Gastroesophageal sphincter (tissue), 4 donors: ENCODE data around the gene CRHR2. TPM values are rescaled to one million over a fixed set of nuclear protein-coding genes. Genes with fewer than 3 reads are reported as not detected.

Experiments used
- ATAC-seq: fragments of 150-250 bp; one replicate; pipeline ENCODE4 v1.9.1; 2016; ENCODE audit warnings: mild to moderate bottlenecking, moderate library complexity
- H3K27ac ChIP-seq, 4 donors: fragments of 200-600 bp; sonication (generic) in 3 of 4; 1 replicate in 3 of 4; 2 replicates in 1 of 4; pipeline ENCODE4 v1.5.1; 2016 to 2019
- H3K27me3 ChIP-seq: fragments of 200-600 bp; sonication (generic); one replicate; pipeline ENCODE4 v1.5.1; 2019
- H3K36me3 ChIP-seq, 2 donors: fragments of 200-600 bp; sonication (generic); one replicate each; pipeline ENCODE4 v1.5.1; 2019; ENCODE audit warnings: control low read depth in 1 of 2
- H3K4me1 ChIP-seq, 3 donors: fragments of 200-600 bp; sonication (generic); 1 replicate in 2 of 3; 2 replicates in 1 of 3; pipeline ENCODE4 v1.5.1; 2016 to 2019; ENCODE audit warnings: control low read depth in 2 of 3
- H3K4me3 ChIP-seq, 2 donors: fragments of 200-600 bp; sonication (generic); one replicate each; pipeline ENCODE4 v1.5.1; 2019; ENCODE audit warnings: mild to moderate bottlenecking in 1 of 2, moderate library complexity in 1 of 2
- H3K9me3 ChIP-seq, 3 donors: fragments of 200-600 bp; sonication (generic); one replicate each; pipeline ENCODE4 v1.5.1; 2017 to 2019; ENCODE audit warnings: control low read depth in 2 of 3
- EP300 ChIP-seq: sonication (generic); formaldehyde crosslinking; IDR thresholded peaks from one replicate; pipeline ENCODE4 v1.6.1; 2017; ENCODE audit warnings: antibody characterized with exemption, mild to moderate bottlenecking
- POLR2A ChIP-seq, 2 donors: fragments of 450-650 bp; IDR thresholded peaks; one replicate each; pipeline ENCODE4 v1.6.1; 2017; ENCODE audit warnings: antibody characterized with exemption in 2 of 2, mild to moderate bottlenecking in 2 of 2, moderate library complexity in 1 of 2
- POLR2AphosphoS5 ChIP-seq: sonication (generic); formaldehyde crosslinking; IDR thresholded peaks from one replicate; pipeline ENCODE4 v1.6.1; 2017; ENCODE audit warnings: antibody characterized with exemption
- WGBS, 2 donors: methylation state at CpG; one replicate each; pipeline ENCODE4 v1.1.5; 2018; ENCODE audit warnings: low coverage in 1 of 2; 5-methylcytosine and 5-hydroxymethylcytosine counted together
- total RNA-seq, 4 donors: library from RNA; depleted of rRNA; stranded (reverse); fragments of >200 nt; gene quantifications; one replicate each; pipeline ENCODE4 v1.1.0, GENCODE V29; 2016
- TF ChIP-seq, protein P1 (sequence below), 4 experiments: fragments of 200-600 bp in 2 of 4; fragments of 450-650 bp in 2 of 4; sonication (generic) in 1 of 4; IDR thresholded peaks; one replicate each; pipeline ENCODE4 v1.5.1; 2017 to 2019; ENCODE audit warnings: antibody characterized with exemption in 4 of 4, mild to moderate bottlenecking in 2 of 4, moderate library complexity in 2 of 4

Gene CRHR2
- total RNA-seq, 4 donors from 2014 or later, result 0.15 to 0.77 (median 0.47) TPM; not detected in 1

DNA sequence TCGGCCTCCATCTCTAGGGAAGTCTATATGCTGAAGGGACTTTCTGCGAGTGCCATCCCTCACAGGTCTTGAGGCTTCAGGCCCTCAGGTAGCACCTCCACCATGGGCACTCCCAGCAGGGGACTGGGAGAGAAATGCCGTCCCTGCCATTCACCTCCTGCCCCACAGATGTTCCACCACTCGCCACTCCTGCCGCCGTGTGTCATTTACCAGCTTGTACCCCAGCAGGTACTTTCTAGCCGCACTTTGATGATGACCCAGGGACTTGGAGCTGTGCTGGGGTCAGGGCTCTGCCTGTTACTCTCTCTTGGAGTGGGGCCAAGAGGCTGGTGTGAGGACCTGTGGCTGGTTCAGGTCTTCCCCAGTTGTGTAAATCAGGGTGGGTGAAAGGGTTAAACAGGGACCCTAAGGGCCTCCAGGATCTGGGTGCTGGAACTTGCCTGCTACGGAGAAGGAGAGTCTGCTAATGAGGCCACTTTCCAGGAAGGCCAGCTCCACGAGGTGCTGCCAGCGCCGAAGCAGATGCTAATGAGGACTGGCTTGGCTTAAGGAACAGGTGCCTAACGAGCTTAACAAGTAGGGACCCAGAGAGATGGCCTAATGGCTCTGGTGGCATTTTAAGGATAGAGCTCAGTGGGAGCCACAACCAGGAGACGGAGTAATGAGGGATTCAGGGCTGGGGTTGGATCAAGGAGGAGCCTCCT lies 32.4 kb downstream of the CRHR2 start:
- Histone ChIP-seq H3K4me1 (no peaks in the 10 kb centered on the region), H3K36me3 (peaks cover 0 to 14% of the 10 kb centered on the region in 2 donors), H3K9me3 (no peaks in the 10 kb centered on the region), H3K4me3 (no peak overlapping the region), H3K27me3 (no peaks in the 10 kb centered on the region), H3K27ac (no peak overlapping the region)
- no peak for ATAC-seq
- TF ChIP-seq, protein P1, sequence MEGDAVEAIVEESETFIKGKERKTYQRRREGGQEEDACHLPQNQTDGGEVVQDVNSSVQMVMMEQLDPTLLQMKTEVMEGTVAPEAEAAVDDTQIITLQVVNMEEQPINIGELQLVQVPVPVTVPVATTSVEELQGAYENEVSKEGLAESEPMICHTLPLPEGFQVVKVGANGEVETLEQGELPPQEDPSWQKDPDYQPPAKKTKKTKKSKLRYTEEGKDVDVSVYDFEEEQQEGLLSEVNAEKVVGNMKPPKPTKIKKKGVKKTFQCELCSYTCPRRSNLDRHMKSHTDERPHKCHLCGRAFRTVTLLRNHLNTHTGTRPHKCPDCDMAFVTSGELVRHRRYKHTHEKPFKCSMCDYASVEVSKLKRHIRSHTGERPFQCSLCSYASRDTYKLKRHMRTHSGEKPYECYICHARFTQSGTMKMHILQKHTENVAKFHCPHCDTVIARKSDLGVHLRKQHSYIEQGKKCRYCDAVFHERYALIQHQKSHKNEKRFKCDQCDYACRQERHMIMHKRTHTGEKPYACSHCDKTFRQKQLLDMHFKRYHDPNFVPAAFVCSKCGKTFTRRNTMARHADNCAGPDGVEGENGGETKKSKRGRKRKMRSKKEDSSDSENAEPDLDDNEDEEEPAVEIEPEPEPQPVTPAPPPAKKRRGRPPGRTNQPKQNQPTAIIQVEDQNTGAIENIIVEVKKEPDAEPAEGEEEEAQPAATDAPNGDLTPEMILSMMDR (IDR thresholded peaks at IDR 0.05), result no peak
- TF ChIP-seq POLR2A (IDR thresholded peaks at IDR 0.05) (no peak), POLR2AphosphoS5 (no peak), EP300 (no peak)
- 86% methylated on average over 4 to 9 of the region's 13 CpGs for WGBS, 2 donors

DNA sequence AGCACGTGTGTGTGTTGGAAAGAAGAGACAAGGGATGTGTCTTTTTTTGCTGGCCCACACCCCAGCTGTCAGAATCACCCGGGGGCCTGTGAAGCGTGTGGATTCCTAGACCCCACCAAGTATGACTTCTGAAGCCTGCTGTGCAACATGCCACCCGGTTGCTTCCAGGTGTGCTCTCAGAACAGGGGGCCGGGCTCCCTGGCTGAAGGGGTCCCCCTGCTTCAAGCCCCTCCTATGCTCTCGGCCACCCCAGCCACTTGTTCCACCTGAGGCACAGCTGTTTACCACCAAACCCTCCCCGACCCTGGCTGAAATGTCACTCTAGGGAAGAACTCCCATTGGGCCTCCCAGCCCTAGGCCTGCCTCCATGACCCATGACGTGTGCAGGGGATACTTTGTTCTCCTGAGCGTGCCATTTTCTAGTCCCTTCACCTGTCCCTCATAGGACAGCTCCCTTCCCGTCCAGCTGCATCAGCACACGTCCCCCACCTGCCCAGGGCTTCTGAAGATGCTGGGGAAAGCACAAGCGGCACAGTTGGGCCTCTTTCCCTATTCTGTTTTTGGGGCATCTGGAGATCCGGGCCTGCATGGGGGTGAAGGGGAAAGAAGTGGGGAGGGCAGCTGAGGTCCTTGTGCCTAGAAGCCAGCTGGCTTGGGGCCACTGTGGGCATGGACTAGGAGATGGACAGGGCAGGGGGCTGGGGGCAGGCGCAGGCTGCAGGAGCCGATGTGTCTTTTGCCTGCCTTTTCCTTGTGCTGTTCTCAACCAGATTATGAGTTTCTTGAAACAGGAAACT lies 33.3 kb downstream of the CRHR2 start:
- no peak for TF ChIP-seq POLR2AphosphoS5
- TF ChIP-seq POLR2A (IDR thresholded peaks at IDR 0.05), result no peak
- TF ChIP-seq, protein P1 (IDR thresholded peaks at IDR 0.05), result no peak
- TF ChIP-seq EP300, result no peak
- Histone ChIP-seq H3K4me1 (no peaks in the 10 kb centered on the region), H3K9me3 (no peaks in the 10 kb centered on the region), H3K27me3 (no peaks in the 10 kb centered on the region), H3K4me3 (no peak overlapping the region), H3K27ac (no peak overlapping the region), H3K36me3 (peaks cover 0 to 19% of the 10 kb centered on the region in 2 donors)
- ATAC-seq, result no peak
- 60 to 90% methylated on average over 1 to 4 of the region's 15 CpGs for WGBS, 2 donors

DNA sequence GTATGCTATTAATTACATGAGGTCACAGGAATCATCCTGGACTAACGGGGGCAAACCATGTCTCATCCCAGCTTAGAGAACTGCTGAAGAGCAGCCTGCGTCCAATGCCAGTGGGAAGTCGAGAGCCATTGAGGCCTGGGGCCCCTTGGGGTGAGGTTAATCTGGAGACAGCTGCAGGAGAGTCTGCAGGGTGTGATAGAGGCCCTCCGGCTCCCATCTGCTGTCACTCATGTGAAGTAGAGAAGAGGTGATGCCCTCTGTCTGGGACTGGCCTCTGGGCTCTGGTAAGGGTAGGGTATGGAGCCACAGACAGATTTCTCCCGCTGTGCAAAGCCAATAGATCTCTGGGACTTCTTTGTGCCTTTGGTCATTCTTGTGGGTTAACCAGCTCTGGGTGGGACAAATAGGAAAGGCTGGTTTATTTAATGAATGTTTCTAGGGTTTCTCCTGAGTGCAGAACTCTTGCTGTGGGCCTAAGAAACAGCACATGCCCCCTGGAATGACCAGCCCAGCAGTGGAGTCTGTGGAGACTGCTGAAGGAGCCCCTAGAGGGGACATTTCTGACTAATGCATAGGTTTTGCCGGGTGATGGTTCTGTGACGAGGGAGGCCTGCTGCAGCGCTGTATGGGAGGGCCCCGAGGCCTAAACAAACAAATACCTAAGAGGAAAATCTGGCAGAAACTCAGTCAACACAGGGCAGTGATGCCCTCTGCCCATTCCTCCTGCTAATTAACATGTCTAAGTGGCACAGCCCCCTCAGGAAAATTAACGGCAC lies 34.5 kb downstream of the CRHR2 start:
- Histone ChIP-seq H3K9me3 (no peaks in the 10 kb centered on the region), H3K4me3 (no peak overlapping the region), H3K4me1 (no peaks in the 10 kb centered on the region), H3K36me3 (peaks cover 0 to 26% of the 10 kb centered on the region in 2 donors), H3K27me3 (no peaks in the 10 kb centered on the region), H3K27ac (no peak overlapping the region)
- no peak for TF ChIP-seq POLR2AphosphoS5
- TF ChIP-seq, protein P1 (IDR thresholded peaks at IDR 0.05), result no peak
- TF ChIP-seq EP300, result no peak
- TF ChIP-seq POLR2A (IDR thresholded peaks at IDR 0.05), result no peak
- 84% methylated on average over 6 to 8 of the region's 10 CpGs for WGBS, 2 donors
- no peak for ATAC-seq

DNA sequence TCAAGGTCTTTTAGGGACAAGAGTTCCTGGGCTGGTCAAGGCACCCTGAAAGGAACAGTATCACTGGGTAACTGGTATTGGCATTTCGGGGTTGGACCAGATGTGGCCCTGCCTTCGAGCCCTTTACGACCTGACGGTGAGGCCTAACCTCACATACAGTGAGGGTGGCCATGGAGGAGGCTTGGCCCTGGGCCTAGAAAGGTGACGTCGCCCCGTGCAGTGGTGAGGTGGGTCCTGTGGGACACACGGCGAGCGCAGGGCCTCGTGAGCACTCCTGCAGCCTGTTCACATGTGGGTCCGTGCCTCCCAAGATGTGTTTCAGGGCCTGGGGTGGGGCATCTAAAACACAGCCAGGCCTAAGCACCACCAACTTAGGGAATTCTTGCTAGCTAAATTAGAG lies 36.1 kb downstream of the CRHR2 start:
- 79 to 87% methylated on average over 3 to 4 of the region's 12 CpGs for WGBS, 2 donors
- TF ChIP-seq, protein P1 (IDR thresholded peaks at IDR 0.05), result no peak
- TF ChIP-seq POLR2AphosphoS5 (no peak), POLR2A (IDR thresholded peaks at IDR 0.05) (no peak), EP300 (no peak)
- Histone ChIP-seq H3K27me3 (no peaks in the 10 kb centered on the region), H3K4me3 (no peak overlapping the region), H3K9me3 (no peaks in the 10 kb centered on the region), H3K36me3 (peaks cover 0 to 28% of the 10 kb centered on the region in 2 donors), H3K27ac (no peak overlapping the region), H3K4me1 (no peaks in the 10 kb centered on the region)
- no peak for ATAC-seq
